Osteoblast (primary cell): ENCODE results near the gene ACER3. TPM values are rescaled to one million over a fixed set of nuclear protein-coding genes. Genes with fewer than 3 reads are reported as not detected.

Experiments used
- DNase-seq: peaks from one replicate; pipeline ENCODE4 v3.0.0; 2011; ENCODE audit warnings: low spot score, mixed read lengths; ENCODE audit not compliant: insufficient read length; ENCODE audit errors: missing footprints
- H2AFZ ChIP-seq: 2 replicates; pipeline ENCODE4 v1.6.0; 2011; ENCODE audit warnings: mild to moderate bottlenecking, low read length
- H3K27ac ChIP-seq: 2 replicates; pipeline ENCODE4 v1.5.1; 2011; ENCODE audit warnings: mild to moderate bottlenecking, low read depth, low read length, moderate library complexity
- H3K27me3 ChIP-seq: 2 replicates; pipeline ENCODE4 v1.6.0; 2012; ENCODE audit warnings: mild to moderate bottlenecking, control low read depth, inconsistent platforms, low read length, moderate library complexity; ENCODE audit not compliant: insufficient read depth
- H3K36me3 ChIP-seq: 2 replicates; pipeline ENCODE4 v1.5.1; 2011; ENCODE audit warnings: mild to moderate bottlenecking, low read length, control low read depth, moderate library complexity; ENCODE audit not compliant: insufficient read depth
- H3K4me1 ChIP-seq: 2 replicates; pipeline ENCODE4 v1.5.1; 2011; ENCODE audit warnings: mild to moderate bottlenecking, low read length, control low read depth, moderate library complexity; ENCODE audit not compliant: insufficient read depth
- H3K4me2 ChIP-seq: 2 replicates; pipeline ENCODE4 v1.6.0; 2011; ENCODE audit warnings: mild to moderate bottlenecking, low read length; ENCODE audit not compliant: insufficient read depth
- H3K4me3 ChIP-seq: fragments of 200-600 bp; sonication (generic); 3 replicates; pipeline ENCODE4 v1.5.1; 2012; ENCODE audit warnings: mild to moderate bottlenecking, low read length, inconsistent platforms; ENCODE audit not compliant: insufficient read depth
- H3K79me2 ChIP-seq: 2 replicates; pipeline ENCODE4 v1.6.0; 2012; ENCODE audit warnings: mild to moderate bottlenecking, low read length, control low read depth, inconsistent platforms; ENCODE audit not compliant: insufficient read depth
- H3K9me3 ChIP-seq: 2 replicates; pipeline ENCODE4 v1.5.1; 2011; ENCODE audit warnings: low read depth, low read length, control low read depth
- H4K20me1 ChIP-seq: 2 replicates; pipeline ENCODE4 v1.6.0; 2012; ENCODE audit warnings: mild to moderate bottlenecking, low read length, control low read depth; ENCODE audit not compliant: insufficient read depth
- CTCF ChIP-seq: IDR thresholded peaks from 2 replicates; pipeline ENCODE4 v1.5.1; 2011; ENCODE audit warnings: mild to moderate bottlenecking, low read depth, low read length, moderate library complexity; ENCODE audit errors: extremely low read depth
- total RNA-seq: library from RNA; depleted of rRNA; stranded (reverse); fragments of >200 nt; gene quantifications from 2 replicates; pipeline ENCODE4 v1.2.3, GENCODE V29; 2012

The ACER3 gene
- total RNA-seq, 1 donor = 9.8 TPM

DNA sequence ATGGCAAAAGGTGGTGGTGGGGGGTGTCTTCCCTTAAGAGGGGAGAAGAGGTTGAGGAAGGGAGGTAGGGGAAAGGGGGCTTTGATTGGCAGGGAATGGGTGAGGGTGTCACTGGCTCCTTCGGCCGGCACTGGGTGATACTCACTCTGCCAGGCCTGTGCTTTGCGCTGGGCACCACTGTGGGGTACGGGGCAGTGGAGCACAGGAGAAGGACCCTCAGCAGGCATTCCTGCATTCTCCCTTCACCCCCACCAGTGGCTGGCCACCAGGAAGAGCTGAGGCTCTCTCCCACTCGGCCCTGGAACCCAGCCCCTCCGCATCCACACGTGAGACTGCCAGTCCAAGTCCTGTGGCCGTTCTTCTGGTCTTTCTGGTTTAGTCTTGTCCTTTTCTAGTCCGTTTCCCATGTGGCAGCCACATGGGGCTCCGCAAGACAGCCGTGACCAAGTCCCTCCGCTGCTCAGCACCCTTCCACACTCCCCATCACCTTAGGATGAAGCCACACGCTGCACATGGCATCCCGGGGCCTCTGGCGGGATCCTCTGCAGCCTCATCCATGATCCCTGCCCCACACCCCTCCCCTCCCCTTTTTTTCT, 214.0 kb downstream of the ACER3 start:
- peak overlapping the region; percentile 94 for H3K27ac ChIP-seq
- no peak for TF ChIP-seq CTCF
- DNase-seq = peak; percentile 37

GRCh38 chr11:77075425-77075905, 214.7 kb downstream of the ACER3 start:
- Histone ChIP-seq H3K4me2 (no peak overlapping the region), H4K20me1 (peaks cover 3% of the 10 kb centered on the region), H3K4me3 (no peak overlapping the region), H3K79me2 (peaks cover 61% of the 10 kb centered on the region), H3K4me1 (peaks cover 32% of the 10 kb centered on the region), H3K27ac (no peak overlapping the region), H3K9me3 (no peaks in the 10 kb centered on the region), H2AFZ (no peak overlapping the region), H3K36me3 (no peaks in the 10 kb centered on the region), H3K27me3 (no peaks in the 10 kb centered on the region)
- peak; percentile 38 for DNase-seq
- TF ChIP-seq CTCF = no peak

More for the DNA sequence above, 214.0 kb downstream of the ACER3 start:
- H3K4me3 ChIP-seq = no peak overlapping the region
- no peaks in the 10 kb centered on the region for H3K36me3 ChIP-seq
- no peaks in the 10 kb centered on the region for H3K9me3 ChIP-seq
- H2AFZ ChIP-seq = no peak overlapping the region
- H4K20me1 ChIP-seq = peaks cover 3% of the 10 kb centered on the region
- H3K4me2 ChIP-seq = no peak overlapping the region
- peaks cover 29% of the 10 kb centered on the region for H3K4me1 ChIP-seq
- peaks cover 61% of the 10 kb centered on the region for H3K79me2 ChIP-seq
- H3K27me3 ChIP-seq = no peaks in the 10 kb centered on the region

Other genes starting within 250 kb of the ACER3 start
- 37.6 and 41.3 TPM in 2 replicates for gene LRRC32, start 190.2 kb upstream of the ACER3 start, total RNA-seq
- gene TSKU, start 77.6 kb upstream of the ACER3 start, total RNA-seq = 23.5 and 24.2 TPM in 2 replicates
- not detected in 2 replicates for gene B3GNT6, start 173.5 kb downstream of the ACER3 start, total RNA-seq
- gene CAPN5, start 206.1 kb downstream of the ACER3 start, total RNA-seq = 6.5 and 8.5 TPM in 2 replicates
- 0.88 TPM in 1 of 2 replicates, not detected in the other for gene OMP, start 241.9 kb downstream of the ACER3 start, total RNA-seq